AG09309 (cell line): ENCODE results near the gene IFITM10.

ENCODE experiments used
- DNase-seq: peaks from one replicate; pipeline ENCODE4 v3.0.0-alpha.2; 2010; ENCODE audit warnings: low read depth
- H3K4me3 ChIP-seq: 2 replicates; pipeline ENCODE4 v1.5.1; 2011; ENCODE audit warnings: mild to moderate bottlenecking, low read depth, low read length, moderate library complexity; ENCODE audit not compliant: control insufficient read depth
- CTCF ChIP-seq: IDR thresholded peaks from 2 replicates; pipeline ENCODE4 v1.5.1; 2011; ENCODE audit warnings: mild to moderate bottlenecking, low read depth, low read length, inconsistent platforms; ENCODE audit not compliant: insufficient read depth, control insufficient read depth; ENCODE audit errors: missing control alignments

The IFITM10 gene

GRCh38 chr11:1742869-1743584 lies 7.4 kb downstream of the IFITM10 start:
- H3K4me3 ChIP-seq = no peak overlapping the region
- DNase-seq = no peak
- no peak for TF ChIP-seq CTCF

DNA sequence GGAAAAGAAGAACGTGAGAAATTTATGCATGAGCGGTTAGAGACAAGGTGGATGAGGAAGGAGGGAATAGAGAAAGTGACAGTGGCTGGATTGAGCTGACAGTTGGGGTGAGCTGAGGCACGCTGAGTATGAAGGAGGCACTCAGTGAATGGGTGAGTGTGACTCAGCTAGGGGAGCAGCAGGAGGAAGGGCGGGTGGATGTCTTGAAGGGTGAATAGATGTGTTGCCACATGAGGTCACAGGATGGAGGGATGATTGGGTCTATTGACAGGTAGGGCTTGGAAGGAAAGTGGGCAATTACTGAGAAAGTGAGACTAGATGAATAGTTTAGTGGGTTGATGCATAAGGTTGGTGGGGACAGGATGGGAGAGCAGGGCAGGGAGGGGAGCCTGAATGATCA lies 8.0 kb downstream of the IFITM10 start:
- TF ChIP-seq CTCF = no peak
- no peak overlapping the region for H3K4me3 ChIP-seq
- no peak for DNase-seq

GRCh38 chr11:1741741-1742140 lies 8.7 kb downstream of the IFITM10 start:
- DNase-seq = no peak
- no peak for TF ChIP-seq CTCF
- H3K4me3 ChIP-seq = no peak overlapping the region

DNA sequence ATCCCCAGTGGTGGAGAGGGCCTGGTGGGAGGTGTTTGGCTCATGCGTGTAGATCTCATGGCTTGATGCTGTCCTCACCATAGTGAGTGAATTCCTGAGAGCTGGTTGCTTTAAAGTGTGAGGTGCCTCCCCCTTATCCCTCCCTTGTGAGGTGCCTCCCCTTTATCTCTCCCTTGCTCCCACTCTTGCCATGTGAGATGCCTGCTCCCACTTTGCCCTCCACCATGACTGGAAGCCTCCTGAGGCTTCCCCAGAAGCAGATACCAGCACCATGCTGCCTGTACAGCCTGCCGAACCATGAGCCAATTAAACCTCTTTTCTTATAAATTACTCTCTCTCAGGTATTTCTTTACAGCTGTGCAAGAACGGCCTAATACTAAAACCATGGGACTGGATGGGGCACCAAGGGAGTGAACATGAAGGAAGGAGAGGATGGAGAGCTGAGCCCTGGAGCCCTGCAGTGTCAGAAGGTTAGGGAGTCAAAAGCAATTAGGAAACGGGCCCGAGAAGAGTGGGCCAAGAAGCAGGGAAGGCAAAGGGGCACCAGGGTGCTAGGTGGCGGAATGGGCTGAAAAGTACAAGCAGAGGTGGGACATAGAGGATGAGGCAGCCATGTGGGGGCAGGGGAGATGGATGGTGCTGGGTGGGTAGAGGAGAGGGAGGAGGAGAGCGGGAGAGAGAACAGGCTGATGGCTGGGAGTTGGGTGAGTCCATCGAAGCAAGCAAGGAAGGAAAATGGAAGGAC lies 9.4 kb downstream of the IFITM10 start:
- TF ChIP-seq CTCF = no peak
- no peak for DNase-seq
- no peak overlapping the region for H3K4me3 ChIP-seq

DNA sequence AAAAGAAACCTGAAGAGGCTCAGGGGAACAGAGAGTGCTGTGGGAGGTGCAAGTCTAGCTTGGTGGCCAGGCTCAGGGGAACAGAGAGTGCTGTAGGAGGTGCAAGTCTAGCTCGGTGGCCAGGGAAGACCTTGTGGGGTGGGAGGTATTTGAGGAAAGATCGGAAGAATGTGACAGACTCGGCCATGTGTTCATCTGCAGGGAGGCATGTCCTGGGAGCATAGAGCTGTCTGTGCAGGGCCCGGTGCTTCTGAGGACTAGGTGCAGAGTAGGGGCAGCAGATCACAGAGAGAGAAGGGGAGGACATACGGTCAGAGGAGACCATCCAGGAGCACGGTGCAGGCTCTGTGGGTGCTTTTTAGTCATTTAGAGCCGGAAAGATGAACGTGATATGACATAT lies 10.8 kb downstream of the IFITM10 start:
- DNase-seq = no peak
- no peak overlapping the region for H3K4me3 ChIP-seq
- TF ChIP-seq CTCF = no peak

- H3K4me3 ChIP-seq = no peak overlapping the region
- no peak for DNase-seq
Measured at GRCh38 chr11:1738380-1738779, 12.0 kb downstream of the IFITM10 start.

More at GRCh38 chr11:1738380-1738779, 12.0 kb downstream of the IFITM10 start:
- no peak for TF ChIP-seq CTCF
